AG09309 (cell line): ENCODE measurements around the gene TBCC.

Source experiments
- DNase-seq: peaks from one replicate; pipeline ENCODE4 v3.0.0-alpha.2; 2010; ENCODE audit warnings: low read depth
- H3K4me3 ChIP-seq: 2 replicates; pipeline ENCODE4 v1.5.1; 2011; ENCODE audit warnings: mild to moderate bottlenecking, low read depth, low read length, moderate library complexity; ENCODE audit not compliant: control insufficient read depth
- TF ChIP-seq, protein P1 (sequence below): IDR thresholded peaks from 2 replicates; pipeline ENCODE4 v1.5.1; 2011; ENCODE audit warnings: mild to moderate bottlenecking, low read depth, low read length, inconsistent platforms; ENCODE audit not compliant: insufficient read depth, control insufficient read depth; ENCODE audit errors: missing control alignments

TBCC gene

DNA sequence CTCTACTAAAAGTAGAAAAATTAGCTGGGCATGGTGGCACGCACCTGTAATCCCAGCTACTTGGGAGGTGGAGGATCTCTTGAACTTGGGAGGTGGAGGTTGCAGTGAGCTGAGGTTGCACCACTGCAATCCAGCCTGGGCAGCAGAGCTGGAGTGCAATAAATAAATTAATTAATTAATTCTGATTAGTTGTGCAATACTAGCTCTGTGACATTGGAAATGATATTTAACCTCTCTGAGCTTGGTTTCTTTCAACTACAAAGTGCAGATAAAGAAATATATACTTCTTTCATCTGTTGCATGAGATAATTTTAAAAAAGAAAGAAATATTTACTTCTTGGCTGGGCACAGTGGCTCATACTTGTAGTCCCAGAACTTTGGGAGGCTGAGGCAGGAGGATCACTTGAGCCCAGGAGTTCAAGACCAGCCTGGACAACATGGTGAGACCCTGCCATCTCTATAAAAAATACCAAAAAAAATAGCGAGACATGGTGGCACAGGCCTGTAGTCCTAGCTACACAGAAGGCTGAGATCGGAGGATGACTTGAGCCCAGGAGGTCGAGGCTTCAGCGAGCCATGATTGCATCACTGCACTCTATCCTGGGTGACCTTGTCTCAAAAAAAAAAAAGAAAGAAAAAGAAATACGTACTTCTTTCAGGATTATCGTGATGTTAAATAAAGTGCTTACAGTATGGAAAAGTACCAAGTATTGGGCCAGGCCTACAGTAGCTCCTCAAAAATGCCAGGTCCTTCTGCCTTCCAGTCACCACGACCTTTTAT, 15.6 kb upstream of the TBCC start:
- H3K4me3 ChIP-seq = no peak overlapping the region
- TF ChIP-seq, protein P1, sequence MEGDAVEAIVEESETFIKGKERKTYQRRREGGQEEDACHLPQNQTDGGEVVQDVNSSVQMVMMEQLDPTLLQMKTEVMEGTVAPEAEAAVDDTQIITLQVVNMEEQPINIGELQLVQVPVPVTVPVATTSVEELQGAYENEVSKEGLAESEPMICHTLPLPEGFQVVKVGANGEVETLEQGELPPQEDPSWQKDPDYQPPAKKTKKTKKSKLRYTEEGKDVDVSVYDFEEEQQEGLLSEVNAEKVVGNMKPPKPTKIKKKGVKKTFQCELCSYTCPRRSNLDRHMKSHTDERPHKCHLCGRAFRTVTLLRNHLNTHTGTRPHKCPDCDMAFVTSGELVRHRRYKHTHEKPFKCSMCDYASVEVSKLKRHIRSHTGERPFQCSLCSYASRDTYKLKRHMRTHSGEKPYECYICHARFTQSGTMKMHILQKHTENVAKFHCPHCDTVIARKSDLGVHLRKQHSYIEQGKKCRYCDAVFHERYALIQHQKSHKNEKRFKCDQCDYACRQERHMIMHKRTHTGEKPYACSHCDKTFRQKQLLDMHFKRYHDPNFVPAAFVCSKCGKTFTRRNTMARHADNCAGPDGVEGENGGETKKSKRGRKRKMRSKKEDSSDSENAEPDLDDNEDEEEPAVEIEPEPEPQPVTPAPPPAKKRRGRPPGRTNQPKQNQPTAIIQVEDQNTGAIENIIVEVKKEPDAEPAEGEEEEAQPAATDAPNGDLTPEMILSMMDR = no peak
- DNase-seq = no peak

DNA sequence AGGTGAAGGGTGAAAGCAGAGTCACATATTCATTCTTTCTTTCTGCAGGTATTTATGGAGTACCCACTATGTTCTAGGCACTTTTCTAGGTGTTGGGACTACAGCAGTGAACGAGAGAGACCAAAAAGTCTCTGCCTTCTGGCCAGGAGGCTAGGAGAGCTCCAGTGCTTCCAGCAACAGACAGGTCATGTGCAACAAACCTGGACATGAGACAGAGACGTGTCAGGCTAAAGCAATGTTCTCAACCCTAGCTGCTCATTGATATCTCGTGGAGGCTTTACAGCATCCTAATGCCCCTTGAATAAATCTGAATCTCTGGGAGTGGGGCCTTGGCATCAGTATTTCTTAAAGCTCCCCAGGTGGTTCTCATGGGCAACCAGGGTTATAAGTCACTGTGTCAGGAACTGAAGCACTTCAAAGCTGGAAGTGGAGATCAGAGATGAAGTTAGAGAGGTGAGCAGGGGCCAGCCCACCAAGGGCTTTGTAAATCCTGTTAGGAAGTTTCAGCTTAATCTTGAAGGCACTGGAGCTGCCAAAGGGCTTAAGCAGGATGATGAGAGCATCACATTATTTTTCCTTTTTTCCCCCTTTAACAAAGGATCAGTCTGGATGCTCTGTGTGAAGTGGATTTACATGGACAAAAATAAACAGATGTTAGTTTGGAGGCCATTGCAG, 13.0 kb upstream of the TBCC start:
- no peak overlapping the region for H3K4me3 ChIP-seq
- TF ChIP-seq, protein P1 = no peak
- DNase-seq = no peak

DNA sequence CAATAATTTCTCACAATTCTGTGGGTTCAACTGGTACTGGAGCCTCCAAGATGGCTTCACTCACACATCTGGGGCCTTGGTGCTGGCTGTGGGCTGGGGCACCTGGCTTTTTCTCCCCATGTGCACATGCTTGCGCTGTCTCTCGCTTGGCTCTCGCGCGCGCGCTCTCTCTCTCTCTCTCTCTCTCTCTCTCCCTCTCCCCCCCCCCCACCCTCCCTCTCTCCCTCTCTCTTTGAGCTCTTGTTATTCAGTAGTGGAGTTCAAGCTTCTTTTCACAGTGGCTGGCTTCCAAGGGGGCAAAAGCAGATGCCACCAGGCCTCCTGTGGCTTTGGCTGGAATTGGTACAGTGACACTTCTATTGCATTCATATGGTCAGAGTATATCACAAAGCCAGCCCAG, 10.8 kb upstream of the TBCC start:
- DNase-seq = no peak
- H3K4me3 ChIP-seq = no peak overlapping the region
- TF ChIP-seq, protein P1 = no peak

DNA sequence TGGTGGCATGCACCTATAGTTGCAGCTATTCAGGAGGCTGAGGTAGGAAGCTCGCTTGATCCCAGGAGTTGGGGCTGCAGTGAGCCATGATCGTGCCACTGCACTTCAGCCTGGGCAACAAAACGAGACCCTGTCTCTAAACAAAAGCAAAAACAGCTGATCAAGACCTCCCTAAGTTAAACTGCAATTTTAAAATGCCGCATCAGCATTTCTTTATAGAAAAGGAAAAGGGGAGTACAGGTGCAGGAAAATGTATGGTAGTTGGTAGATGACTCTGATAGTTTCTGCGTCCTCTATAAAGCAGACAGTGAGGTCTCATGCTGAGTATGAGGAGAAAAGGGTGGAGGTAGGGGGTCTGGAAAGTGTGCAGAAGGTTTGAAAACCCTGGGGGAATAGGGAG, 8.9 kb upstream of the TBCC start:
- DNase-seq = no peak
- TF ChIP-seq, protein P1 = no peak
- no peak overlapping the region for H3K4me3 ChIP-seq

DNA sequence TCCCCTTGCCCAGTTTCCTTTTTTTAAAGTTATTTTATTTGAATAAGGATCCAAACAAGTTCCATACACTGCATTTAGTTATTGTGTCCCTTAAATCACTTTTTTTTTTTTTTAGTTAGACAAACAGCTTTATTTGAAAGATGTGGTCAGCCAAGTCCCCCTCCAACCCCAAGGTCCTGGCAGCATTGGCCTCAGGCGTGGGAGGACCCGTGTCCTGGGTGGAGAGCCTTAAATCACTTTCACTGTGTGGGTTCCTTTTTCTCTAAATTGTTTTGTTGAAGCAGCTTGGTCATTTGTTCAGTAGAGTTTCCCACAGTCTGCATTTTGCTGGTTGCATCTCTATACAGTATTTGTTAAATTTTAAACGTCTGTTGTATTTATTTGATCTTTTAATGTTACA, 5.2 kb upstream of the TBCC start:
- H3K4me3 ChIP-seq = no peak overlapping the region
- TF ChIP-seq, protein P1 = no peak
- DNase-seq = no peak

DNA sequence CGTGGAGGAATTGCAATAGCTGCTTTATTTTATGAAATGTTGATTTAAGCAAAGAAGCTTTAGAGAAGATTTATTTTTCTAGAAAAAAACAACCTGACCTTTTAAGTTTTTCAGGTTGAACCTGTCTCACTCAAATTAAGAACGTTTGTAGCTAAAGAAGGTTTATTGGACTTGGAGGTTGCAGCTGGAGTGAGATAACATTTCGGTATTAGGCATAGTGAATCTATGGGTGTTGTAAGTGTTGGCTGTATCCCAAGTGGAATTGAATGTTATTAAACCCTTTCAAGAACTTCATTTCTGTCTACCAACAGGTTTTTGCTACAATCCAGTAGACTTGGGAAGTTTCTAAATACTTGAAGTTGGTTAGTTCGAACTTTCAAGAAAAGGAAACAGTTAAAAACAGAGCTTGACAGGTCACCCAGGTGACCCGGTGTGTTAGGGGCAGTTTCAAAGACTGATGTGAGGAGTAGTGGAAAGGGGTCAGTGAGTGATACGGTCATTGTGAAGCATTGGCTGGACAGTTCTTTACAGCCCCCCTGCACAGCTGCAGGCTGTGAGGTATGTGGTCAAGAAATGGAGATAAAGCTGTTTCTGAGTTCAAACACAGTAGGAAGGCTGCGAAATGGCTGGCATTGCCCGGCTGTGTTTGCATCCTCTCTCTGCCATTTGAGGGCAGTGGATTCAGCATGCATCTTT, 2.4 kb upstream of the TBCC start:
- no peak overlapping the region for H3K4me3 ChIP-seq
- TF ChIP-seq, protein P1 = no peak
- no peak for DNase-seq
